ENCODE measurements around the gene ABCC6. TPM values are rescaled to one million over a fixed set of nuclear protein-coding genes. Genes with fewer than 3 reads are reported as not detected.

The ABCC6 gene
- total RNA-seq, 2 experiments from 2014 or later = not detected

- POLR2A ChIA-PET = no interaction called here
- peaks cover 9% of the 10 kb centered on the region for H3K4me1 Mint-ChIP-seq (ENCODE audit: low read depth)
Observed at GRCh38 chr16:16143038-16143763, 80.1 kb downstream of the ABCC6 start.

GRCh38 chr16:16141784-16142396 lies 81.4 kb downstream of the ABCC6 start:
- no peaks in the 10 kb centered on the region for H3K9me3 Mint-ChIP-seq (ENCODE audit: insufficient read depth)
- no peak overlapping the region for H3K4me3 Mint-ChIP-seq
- peaks cover 9% of the 10 kb centered on the region for H3K4me1 Mint-ChIP-seq (ENCODE audit: low read depth)
- CTCF ChIA-PET = interaction anchor here (0.7 to 0.8 kb wide), 2 partner anchors 14 to 168 kb away, joined by 3 read pairs; no protein-coding TSS in a partner anchor
- no peak for DNase-seq
- H3K36me3 Mint-ChIP-seq (ENCODE audit: low read depth) = peaks cover 31% of the 10 kb centered on the region
- no peak overlapping the region for H3K27ac Mint-ChIP-seq
- no peak for ATAC-seq
- no peaks in the 10 kb centered on the region for H3K27me3 Mint-ChIP-seq (ENCODE audit: low read depth)
- POLR2A ChIA-PET = no interaction called here

More at GRCh38 chr16:16143038-16143763, 80.1 kb downstream of the ABCC6 start:
- peaks cover 26% of the 10 kb centered on the region for H3K36me3 Mint-ChIP-seq (ENCODE audit: low read depth)
- H3K4me3 Mint-ChIP-seq = no peak overlapping the region
- no peak for ATAC-seq
- H3K9me3 Mint-ChIP-seq (ENCODE audit: insufficient read depth) = no peaks in the 10 kb centered on the region
- CTCF ChIA-PET = interaction anchor here (0.6 kb wide), 1 partner anchor 366 kb away, joined by 3 read pairs; no protein-coding TSS in a partner anchor
- no peak overlapping the region for H3K27ac Mint-ChIP-seq
- DNase-seq = peak; percentile 48
- no peaks in the 10 kb centered on the region for H3K27me3 Mint-ChIP-seq (ENCODE audit: low read depth)

- Mint-ChIP-seq H3K4me3 (no peak overlapping the region), H3K4me1 (ENCODE audit: low read depth) (peaks cover 9% of the 10 kb centered on the region), H3K27ac (no peak overlapping the region), H3K36me3 (ENCODE audit: low read depth) (peaks cover 38% of the 10 kb centered on the region), H3K9me3 (ENCODE audit: insufficient read depth) (no peaks in the 10 kb centered on the region), H3K27me3 (ENCODE audit: low read depth) (no peaks in the 10 kb centered on the region)
- DNase-seq = no peak
- ChIA-PET POLR2A (no interaction called here), CTCF (no interaction called here)
- no peak for ATAC-seq
Observed at GRCh38 chr16:16141141-16141540, 82.2 kb downstream of the ABCC6 start.

- H3K27ac Mint-ChIP-seq = no peak overlapping the region
- ATAC-seq = no peak
- H3K36me3 Mint-ChIP-seq (ENCODE audit: low read depth) = peaks cover 40% of the 10 kb centered on the region
- ChIA-PET POLR2A (no interaction called here), CTCF (interaction anchor here (1.4 kb wide), 1 partner anchor 10 kb away, joined by 3 read pairs; no protein-coding TSS in a partner anchor)
- no peaks in the 10 kb centered on the region for H3K9me3 Mint-ChIP-seq (ENCODE audit: insufficient read depth)
- H3K4me3 Mint-ChIP-seq = no peak overlapping the region
- H3K27me3 Mint-ChIP-seq (ENCODE audit: low read depth) = no peaks in the 10 kb centered on the region
- peaks cover 9% of the 10 kb centered on the region for H3K4me1 Mint-ChIP-seq (ENCODE audit: low read depth)
- no peak for DNase-seq
Observed at GRCh38 chr16:16140537-16140936, 82.8 kb downstream of the ABCC6 start.

GRCh38 chr16:16139806-16140205 lies 83.5 kb downstream of the ABCC6 start:
- POLR2A ChIA-PET = no interaction called here
- H3K27ac Mint-ChIP-seq = no peak overlapping the region

GRCh38 chr16:16139061-16139460 lies 84.2 kb downstream of the ABCC6 start:
- DNase-seq = no peak
- peaks cover 46% of the 10 kb centered on the region for H3K36me3 Mint-ChIP-seq (ENCODE audit: low read depth)
- CTCF ChIA-PET = interaction anchor here (1.4 kb wide), 1 partner anchor 8 kb away, joined by 3 read pairs; no protein-coding TSS in a partner anchor
- no peak overlapping the region for H3K4me3 Mint-ChIP-seq
- H3K27ac Mint-ChIP-seq = no peak overlapping the region
- ATAC-seq = no peak
- POLR2A ChIA-PET = no interaction called here
- H3K27me3 Mint-ChIP-seq (ENCODE audit: low read depth) = no peaks in the 10 kb centered on the region
- H3K9me3 Mint-ChIP-seq (ENCODE audit: insufficient read depth) = no peaks in the 10 kb centered on the region
- H3K4me1 Mint-ChIP-seq (ENCODE audit: low read depth) = peaks cover 9% of the 10 kb centered on the region

More at GRCh38 chr16:16139806-16140205, 83.5 kb downstream of the ABCC6 start:
- peaks cover 44% of the 10 kb centered on the region for H3K36me3 Mint-ChIP-seq (ENCODE audit: low read depth)
- ATAC-seq (no peak), DNase-seq (no peak)
- peaks cover 9% of the 10 kb centered on the region for H3K4me1 Mint-ChIP-seq (ENCODE audit: low read depth)
- no peak overlapping the region for H3K4me3 Mint-ChIP-seq
- H3K9me3 Mint-ChIP-seq (ENCODE audit: insufficient read depth) = no peaks in the 10 kb centered on the region
- CTCF ChIA-PET = interaction anchor here (1.4 kb wide), 1 partner anchor 9 kb away, joined by 3 read pairs; no protein-coding TSS in a partner anchor
- no peaks in the 10 kb centered on the region for H3K27me3 Mint-ChIP-seq (ENCODE audit: low read depth)

GRCh38 chr16:16138034-16138635 lies 85.2 kb downstream of the ABCC6 start:
- Mint-ChIP-seq H3K27me3 (ENCODE audit: low read depth) (no peaks in the 10 kb centered on the region), H3K9me3 (ENCODE audit: insufficient read depth) (no peaks in the 10 kb centered on the region), H3K36me3 (ENCODE audit: low read depth) (peaks cover 50% of the 10 kb centered on the region), H3K27ac (no peak overlapping the region), H3K4me1 (ENCODE audit: low read depth) (peaks cover 8% of the 10 kb centered on the region), H3K4me3 (no peak overlapping the region)
- DNase-seq (no peak), ATAC-seq (no peak)
- ChIA-PET POLR2A (no interaction called here), CTCF (no interaction called here)

GRCh38 chr16:16137110-16137509 lies 86.2 kb downstream of the ABCC6 start:
- POLR2A ChIA-PET = no interaction called here
- no peak for ATAC-seq
- H3K4me3 Mint-ChIP-seq = no peak overlapping the region
- H3K9me3 Mint-ChIP-seq (ENCODE audit: insufficient read depth) = no peaks in the 10 kb centered on the region
- DNase-seq = no peak
- no peaks in the 10 kb centered on the region for H3K4me1 Mint-ChIP-seq (ENCODE audit: low read depth)
- CTCF ChIA-PET = interaction anchor here (0.6 kb wide), 1 partner anchor 378 kb away, joined by 3 read pairs; no protein-coding TSS in a partner anchor
- H3K27me3 Mint-ChIP-seq (ENCODE audit: low read depth) = no peaks in the 10 kb centered on the region
- no peak overlapping the region for H3K27ac Mint-ChIP-seq
- peaks cover 50% of the 10 kb centered on the region for H3K36me3 Mint-ChIP-seq (ENCODE audit: low read depth)

- ATAC-seq (no peak), DNase-seq (no peak)
- CTCF ChIA-PET = interaction anchor here (0.6 kb wide), 1 partner anchor 378 kb away, joined by 3 read pairs; no protein-coding TSS in a partner anchor
- Mint-ChIP-seq H3K27me3 (ENCODE audit: low read depth) (no peaks in the 10 kb centered on the region), H3K4me3 (no peak overlapping the region), H3K27ac (no peak overlapping the region), H3K4me1 (ENCODE audit: low read depth) (no peaks in the 10 kb centered on the region), H3K9me3 (ENCODE audit: insufficient read depth) (no peaks in the 10 kb centered on the region), H3K36me3 (ENCODE audit: low read depth) (peaks cover 56% of the 10 kb centered on the region)
- POLR2A ChIA-PET = no interaction called here
Observed at GRCh38 chr16:16136588-16136987, 86.7 kb downstream of the ABCC6 start.

- CTCF ChIA-PET = no interaction called here
- DNase-seq (no peak), ATAC-seq (no peak)
- Mint-ChIP-seq H3K4me1 (ENCODE audit: low read depth) (no peaks in the 10 kb centered on the region), H3K36me3 (ENCODE audit: low read depth) (peaks cover 46% of the 10 kb centered on the region), H3K4me3 (no peak overlapping the region), H3K27me3 (ENCODE audit: low read depth) (no peaks in the 10 kb centered on the region), H3K9me3 (ENCODE audit: insufficient read depth) (no peaks in the 10 kb centered on the region), H3K27ac (no peak overlapping the region)
- POLR2A ChIA-PET = no interaction called here
Observed at GRCh38 chr16:16133943-16134604, 89.2 kb downstream of the ABCC6 start.

- Mint-ChIP-seq H3K9me3 (ENCODE audit: insufficient read depth) (no peaks in the 10 kb centered on the region), H3K27ac (no peak overlapping the region), H3K4me3 (no peak overlapping the region), H3K4me1 (ENCODE audit: low read depth) (no peaks in the 10 kb centered on the region), H3K27me3 (ENCODE audit: low read depth) (no peaks in the 10 kb centered on the region), H3K36me3 (ENCODE audit: low read depth) (peaks cover 45% of the 10 kb centered on the region)
- DNase-seq (no peak), ATAC-seq (no peak)
- ChIA-PET CTCF (interaction anchor here (1.2 to 1.4 kb wide), 2 partner anchors 8 to 310 kb away, joined by 3 read pairs; no protein-coding TSS in a partner anchor), POLR2A (no interaction called here)
Observed at GRCh38 chr16:16131659-16132058, 91.6 kb downstream of the ABCC6 start.
